ENCODE data around the gene DNM3.

Gene DNM3

DNA sequence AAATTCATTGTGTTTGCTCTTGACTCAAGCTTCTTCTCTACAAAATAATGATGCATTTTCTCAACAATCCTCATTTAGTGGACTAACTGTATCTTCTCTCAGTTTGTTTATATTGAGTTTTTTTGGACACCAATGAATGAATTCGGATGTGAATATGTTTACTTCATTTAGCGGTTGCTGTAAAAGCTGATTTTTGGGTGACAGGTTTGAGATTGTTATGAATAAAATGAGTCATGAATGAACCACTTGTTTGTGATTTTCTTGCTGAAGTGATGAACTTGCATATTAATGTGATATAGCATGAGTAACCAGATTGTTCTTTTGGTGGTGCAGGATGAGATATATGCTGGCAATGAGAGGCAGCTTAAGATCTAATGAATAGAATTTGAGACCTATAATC, 3.1 kb downstream of the DNM3 start:
- H3K4me3 ChIP-seq (ENCODE audit: low read depth, low read length), result no peak overlapping the region
- DNase-seq (ENCODE audit: low read depth), result no peak
- TF ChIP-seq, protein P1, sequence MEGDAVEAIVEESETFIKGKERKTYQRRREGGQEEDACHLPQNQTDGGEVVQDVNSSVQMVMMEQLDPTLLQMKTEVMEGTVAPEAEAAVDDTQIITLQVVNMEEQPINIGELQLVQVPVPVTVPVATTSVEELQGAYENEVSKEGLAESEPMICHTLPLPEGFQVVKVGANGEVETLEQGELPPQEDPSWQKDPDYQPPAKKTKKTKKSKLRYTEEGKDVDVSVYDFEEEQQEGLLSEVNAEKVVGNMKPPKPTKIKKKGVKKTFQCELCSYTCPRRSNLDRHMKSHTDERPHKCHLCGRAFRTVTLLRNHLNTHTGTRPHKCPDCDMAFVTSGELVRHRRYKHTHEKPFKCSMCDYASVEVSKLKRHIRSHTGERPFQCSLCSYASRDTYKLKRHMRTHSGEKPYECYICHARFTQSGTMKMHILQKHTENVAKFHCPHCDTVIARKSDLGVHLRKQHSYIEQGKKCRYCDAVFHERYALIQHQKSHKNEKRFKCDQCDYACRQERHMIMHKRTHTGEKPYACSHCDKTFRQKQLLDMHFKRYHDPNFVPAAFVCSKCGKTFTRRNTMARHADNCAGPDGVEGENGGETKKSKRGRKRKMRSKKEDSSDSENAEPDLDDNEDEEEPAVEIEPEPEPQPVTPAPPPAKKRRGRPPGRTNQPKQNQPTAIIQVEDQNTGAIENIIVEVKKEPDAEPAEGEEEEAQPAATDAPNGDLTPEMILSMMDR (IDR thresholded peaks at IDR 0.05; ENCODE audit: low read depth, low read length), result no peak
- no peak for TF ChIP-seq MYC (IDR thresholded peaks at IDR 0.05; ENCODE audit: low read depth, low read length)
- TF ChIP-seq, protein P2, sequence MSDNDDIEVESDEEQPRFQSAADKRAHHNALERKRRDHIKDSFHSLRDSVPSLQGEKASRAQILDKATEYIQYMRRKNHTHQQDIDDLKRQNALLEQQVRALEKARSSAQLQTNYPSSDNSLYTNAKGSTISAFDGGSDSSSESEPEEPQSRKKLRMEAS (IDR thresholded peaks at IDR 0.05; ENCODE audit: low read depth, low read length), result no peak
- no peak for TF ChIP-seq POLR2A (IDR thresholded peaks at IDR 0.05; ENCODE audit: extremely low read depth, insufficient read length)

DNA sequence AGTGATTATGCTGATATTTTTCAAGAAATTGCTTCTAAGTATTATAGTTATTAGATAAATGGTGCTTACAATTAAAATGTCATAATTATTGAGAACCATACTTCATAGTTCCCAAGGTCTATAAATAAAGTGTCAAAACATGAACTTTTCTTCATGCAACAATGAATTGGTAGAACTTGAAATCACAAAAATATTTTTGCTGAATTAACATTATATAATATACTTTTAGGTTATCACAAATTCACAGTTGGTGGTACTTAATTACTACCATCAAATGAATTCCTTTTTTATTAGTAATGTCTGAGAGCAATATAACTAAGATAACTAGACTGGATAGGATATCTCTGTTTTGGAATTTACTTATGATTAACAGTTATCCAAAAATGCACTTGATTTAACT, 4.7 kb downstream of the DNM3 start:
- TF ChIP-seq, protein P2 (IDR thresholded peaks at IDR 0.05; ENCODE audit: low read depth, low read length), result no peak
- TF ChIP-seq, protein P1 (IDR thresholded peaks at IDR 0.05; ENCODE audit: low read depth, low read length), result no peak

DNA sequence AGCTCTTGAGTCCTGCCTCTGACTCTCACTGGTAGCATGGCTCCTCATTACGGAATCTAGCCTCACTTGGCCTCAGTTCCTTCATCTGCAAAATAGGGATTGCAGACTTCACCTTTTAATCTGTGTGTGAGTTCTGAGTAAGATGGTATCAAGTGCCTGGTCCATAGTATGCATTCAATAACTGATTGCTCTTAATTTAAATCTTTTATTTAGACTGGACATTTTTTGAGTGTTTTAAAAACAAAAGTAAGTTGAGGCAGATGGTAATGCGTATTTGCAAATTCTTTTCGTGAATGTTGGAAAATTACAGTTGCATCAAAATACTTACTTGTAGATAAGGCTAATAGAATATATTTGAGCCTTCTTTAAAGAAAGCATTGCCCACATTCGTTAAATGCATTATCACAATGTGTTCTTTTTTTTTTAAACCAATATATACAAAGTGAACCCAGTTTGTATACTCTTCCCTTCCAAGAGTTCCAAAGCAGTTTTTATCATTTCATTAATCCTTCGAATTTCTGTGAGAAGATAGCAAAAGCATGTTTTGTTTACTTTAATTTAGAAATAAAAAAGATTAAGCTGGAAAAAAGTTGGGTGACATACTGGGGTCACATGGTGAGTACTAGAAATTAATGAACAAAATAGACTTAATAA, 8.1 kb downstream of the DNM3 start:
- TF ChIP-seq, protein P1 (IDR thresholded peaks at IDR 0.05; ENCODE audit: low read depth, low read length), result no peak
- no peak for TF ChIP-seq MYC (IDR thresholded peaks at IDR 0.05; ENCODE audit: low read depth, low read length)
- TF ChIP-seq POLR2A (IDR thresholded peaks at IDR 0.05; ENCODE audit: extremely low read depth, insufficient read length), result no peak
- TF ChIP-seq, protein P2 (IDR thresholded peaks at IDR 0.05; ENCODE audit: low read depth, low read length), result no peak
- no peak for DNase-seq (ENCODE audit: low read depth)
- H3K4me3 ChIP-seq (ENCODE audit: low read depth, low read length), result no peak overlapping the region

More for the DNA sequence above, 4.7 kb downstream of the DNM3 start:
- no peak overlapping the region for H3K4me3 ChIP-seq (ENCODE audit: low read depth, low read length)
- DNase-seq (ENCODE audit: low read depth), result no peak

DNA sequence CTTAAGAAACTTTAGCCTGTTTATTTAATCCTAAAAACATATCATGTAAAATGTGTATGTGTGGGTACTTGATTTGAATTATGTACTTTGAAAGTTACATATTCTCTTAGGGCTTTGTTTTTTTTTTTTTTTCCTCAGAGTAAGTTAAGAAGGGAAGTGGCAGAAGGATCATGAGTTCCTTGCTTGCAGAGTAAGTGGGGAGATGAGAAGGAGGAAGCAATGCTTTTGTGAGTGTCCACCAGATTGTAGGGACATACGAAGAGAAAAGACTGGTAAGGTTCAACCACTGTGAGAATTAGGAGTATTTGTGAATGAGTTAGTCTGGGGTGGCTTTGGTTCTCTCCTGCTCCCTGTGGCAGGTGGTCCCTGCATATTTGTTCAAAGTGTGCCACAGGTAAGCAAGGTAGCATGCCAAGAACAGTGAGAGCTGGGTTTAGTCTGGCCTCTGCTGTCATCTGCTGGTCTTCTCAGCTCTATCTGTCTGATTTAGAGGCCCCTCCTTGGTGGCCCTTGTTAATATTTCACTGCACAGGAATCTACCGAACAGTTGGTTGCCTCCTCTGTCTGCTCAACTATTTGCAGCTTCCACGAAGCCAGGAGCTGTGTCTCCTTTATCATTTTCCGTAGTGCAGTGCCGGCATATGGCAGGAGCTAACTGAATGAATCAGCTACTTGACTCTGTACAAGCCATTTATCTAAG, 9.5 kb downstream of the DNM3 start:
- H3K4me3 ChIP-seq (ENCODE audit: low read depth, low read length), result no peak overlapping the region
- no peak for TF ChIP-seq POLR2A (IDR thresholded peaks at IDR 0.05; ENCODE audit: extremely low read depth, insufficient read length)
- TF ChIP-seq, protein P1 (IDR thresholded peaks at IDR 0.05; ENCODE audit: low read depth, low read length), result no peak
- DNase-seq (ENCODE audit: low read depth), result no peak

DNA sequence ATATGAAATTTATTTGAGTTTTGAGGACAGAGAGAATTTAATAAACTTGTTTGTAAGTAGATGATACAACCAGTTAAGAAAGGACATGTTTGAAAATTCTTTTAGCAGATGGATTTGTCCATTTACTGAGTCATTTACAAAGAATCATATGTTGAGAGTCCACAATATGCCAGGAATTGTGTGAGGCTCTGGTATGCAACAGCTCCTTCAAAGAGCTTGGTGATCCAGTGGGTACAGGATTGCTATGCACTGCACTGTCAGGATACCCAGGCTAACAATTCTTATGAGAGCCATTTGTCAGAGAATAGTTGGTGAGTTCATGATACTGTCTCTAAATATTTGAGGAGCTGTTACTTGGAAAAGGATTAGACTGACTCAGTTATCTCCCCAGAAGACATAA, 11.0 kb downstream of the DNM3 start:
- TF ChIP-seq POLR2A (IDR thresholded peaks at IDR 0.05; ENCODE audit: extremely low read depth, insufficient read length) (no peak), MYC (IDR thresholded peaks at IDR 0.05; ENCODE audit: low read depth, low read length) (no peak)
- TF ChIP-seq, protein P2 (IDR thresholded peaks at IDR 0.05; ENCODE audit: low read depth, low read length), result no peak
- TF ChIP-seq, protein P1 (IDR thresholded peaks at IDR 0.05; ENCODE audit: low read depth, low read length), result no peak

More for the DNA sequence above, 11.0 kb downstream of the DNM3 start:
- DNase-seq (ENCODE audit: low read depth), result no peak
- H3K4me3 ChIP-seq (ENCODE audit: low read depth, low read length), result no peak overlapping the region
